Colonic mucosa (tissue), 4 donors: ENCODE measurements around the gene MUSTN1. TPM values are rescaled to one million over a fixed set of nuclear protein-coding genes. Genes with fewer than 3 reads are reported as not detected.
A peak's percentile ranks its signal among the peaks of the same experiment; 100 is the strongest.

Source experiments
- DNase-seq: peaks from one replicate; pipeline ENCODE4 v3.0.0-alpha.2; 2020
- H3K27ac ChIP-seq: fragments of 200-600 bp; one replicate; pipeline ENCODE4 v1.8.0; 2021
- H3K27me3 ChIP-seq: fragments of 200-600 bp; one replicate; pipeline ENCODE4 v1.8.0; 2021
- H3K36me3 ChIP-seq: fragments of 200-600 bp; one replicate; pipeline ENCODE4 v1.8.0; 2021
- H3K4me1 ChIP-seq: fragments of 200-600 bp; one replicate; pipeline ENCODE4 v1.8.0; 2021; ENCODE audit warnings: mild to moderate bottlenecking
- H3K4me3 ChIP-seq: fragments of 200-600 bp; one replicate; pipeline ENCODE4 v1.8.0; 2021
- H3K9ac ChIP-seq, 2 donors: one replicate each; pipeline ENCODE4 v1.7.0; 2013; ENCODE audit warnings: control low read depth in 2 of 2, low read depth in 2 of 2, low read length in 2 of 2
- H3K9me3 ChIP-seq: fragments of 200-600 bp; one replicate; pipeline ENCODE4 v1.8.0; 2021
- CTCF ChIP-seq: fragments of 200-600 bp; IDR thresholded peaks from one replicate; pipeline ENCODE4 v1.8.0; 2022; ENCODE audit warnings: antibody characterized with exemption, mild to moderate bottlenecking
- intact Hi-C: fragments of 100-400 bp; cut with DNase I; formaldehyde crosslinking; loops from one replicate; pipeline ENCODE4 v1.14.1; 2022
- total RNA-seq, 2 donors: library from RNA; stranded (reverse); fragmentation: NEBNext Ultra II Directional in 1 of 2; extraction: Animal tissue kit (Norgen Biotek cat#: 25700) in 1 of 2; gene quantifications; one replicate each; pipeline ENCODE4 v1.2.1, GENCODE V29; 2021
- donor health status: healthy.
- donor health status: DM: no; HTN: no; CAD: no.
- donor health status: DM: no; HTN: no; CAD: no.

The MUSTN1 gene
- total RNA-seq, 2 donors from 2014 or later, result 1.5 to 3.2 TPM

DNA sequence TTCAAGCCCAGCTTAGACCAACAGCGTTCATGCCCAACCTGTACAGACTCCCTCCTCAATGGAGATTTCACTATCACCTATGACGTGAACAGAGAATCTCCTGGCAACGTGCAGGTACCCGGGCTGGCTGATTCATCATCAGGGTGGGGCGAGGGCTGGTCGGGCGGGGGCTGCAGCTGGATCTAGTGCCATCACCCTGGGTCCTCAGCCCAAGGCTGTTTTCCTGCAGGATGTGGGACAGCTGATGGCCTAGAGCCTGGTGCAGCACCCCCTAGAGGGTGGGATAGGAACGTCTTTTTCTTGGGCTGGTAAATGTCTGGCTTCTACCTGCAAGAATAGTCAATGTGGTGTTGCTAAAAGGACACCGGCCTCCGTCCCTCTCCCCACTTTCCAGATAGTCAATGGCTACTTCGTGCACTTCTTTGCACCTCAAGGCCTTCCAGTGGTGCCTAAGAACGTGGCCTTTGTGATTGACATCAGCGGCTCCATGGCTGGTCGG lies 35.8 kb downstream of the MUSTN1 start:
- no peak overlapping the region for H3K9ac ChIP-seq
- no peak overlapping the region for H3K27ac ChIP-seq
- no peak overlapping the region for H3K4me3 ChIP-seq
- H3K36me3 ChIP-seq, result no peaks in the 10 kb centered on the region
- H3K9me3 ChIP-seq, result no peaks in the 10 kb centered on the region
- intact Hi-C loops, result no loop called here
- peak; percentile 27 for DNase-seq
- H3K27me3 ChIP-seq, result no peaks in the 10 kb centered on the region
- TF ChIP-seq CTCF, result peak; percentile 35
- H3K4me1 ChIP-seq, result no peaks in the 10 kb centered on the region

DNA sequence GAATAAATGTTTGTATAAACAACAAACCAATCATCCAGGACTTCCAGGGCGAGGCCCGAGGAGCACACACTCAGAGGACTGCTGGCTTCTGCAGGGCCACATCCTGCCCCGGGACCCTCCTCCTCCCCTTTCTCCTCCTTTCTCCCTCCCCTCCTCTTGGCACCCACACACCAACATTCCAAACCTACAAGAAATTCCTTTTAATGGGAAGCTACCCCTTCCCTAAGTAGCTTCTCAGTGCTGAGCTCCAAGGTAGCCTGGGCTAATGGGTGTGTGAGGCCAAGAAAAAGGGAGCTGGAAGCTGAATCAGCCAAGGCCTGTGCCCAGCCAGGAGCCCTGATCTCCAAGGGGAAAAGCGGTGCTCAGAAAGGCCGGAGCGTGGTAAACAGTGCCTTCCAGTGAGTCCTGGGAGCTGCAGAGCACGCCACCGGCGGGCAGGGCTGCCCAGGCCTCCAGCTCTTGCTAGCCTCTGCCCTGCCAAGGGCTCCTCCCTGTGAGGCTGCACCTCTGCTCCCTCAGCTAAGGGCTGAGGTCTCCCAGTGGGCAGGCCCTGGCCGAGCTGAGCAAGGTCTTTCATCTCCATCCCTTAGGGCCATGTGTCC lies 36.3 kb downstream of the MUSTN1 start:
- no peaks in the 10 kb centered on the region for H3K4me1 ChIP-seq
- DNase-seq, result no peak
- no peak overlapping the region for H3K4me3 ChIP-seq
- H3K9ac ChIP-seq, result no peak overlapping the region
- no peak overlapping the region for H3K27ac ChIP-seq
- no peaks in the 10 kb centered on the region for H3K9me3 ChIP-seq
- no peak for TF ChIP-seq CTCF
- H3K27me3 ChIP-seq, result no peaks in the 10 kb centered on the region
- intact Hi-C loops, result no loop called here
- no peaks in the 10 kb centered on the region for H3K36me3 ChIP-seq

DNA sequence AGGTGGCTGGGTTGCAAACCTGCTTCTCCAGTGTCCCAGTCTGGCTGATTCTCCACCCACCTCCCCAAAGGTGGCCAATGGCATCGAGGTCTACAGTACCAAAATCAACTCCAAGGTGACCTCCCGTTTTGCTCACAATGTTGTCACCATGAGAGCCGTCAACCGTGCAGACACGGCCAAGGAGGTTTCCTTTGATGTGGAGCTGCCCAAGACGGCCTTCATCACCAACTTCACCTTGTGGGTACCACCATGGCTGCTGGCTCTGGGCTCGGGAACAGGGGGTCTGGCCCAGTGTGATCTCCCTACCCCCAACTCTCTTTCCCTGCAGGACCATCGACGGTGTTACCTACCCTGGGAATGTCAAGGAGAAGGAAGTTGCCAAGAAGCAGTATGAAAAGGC lies 38.4 kb downstream of the MUSTN1 start:
- H3K9ac ChIP-seq, result no peak overlapping the region
- no peaks in the 10 kb centered on the region for H3K27me3 ChIP-seq
- no peak overlapping the region for H3K27ac ChIP-seq
- no peaks in the 10 kb centered on the region for H3K4me1 ChIP-seq
- intact Hi-C loops, result no loop called here
- no peaks in the 10 kb centered on the region for H3K36me3 ChIP-seq
- no peaks in the 10 kb centered on the region for H3K9me3 ChIP-seq
- TF ChIP-seq CTCF, result no peak
- no peak overlapping the region for H3K4me3 ChIP-seq
- DNase-seq, result no peak

DNA sequence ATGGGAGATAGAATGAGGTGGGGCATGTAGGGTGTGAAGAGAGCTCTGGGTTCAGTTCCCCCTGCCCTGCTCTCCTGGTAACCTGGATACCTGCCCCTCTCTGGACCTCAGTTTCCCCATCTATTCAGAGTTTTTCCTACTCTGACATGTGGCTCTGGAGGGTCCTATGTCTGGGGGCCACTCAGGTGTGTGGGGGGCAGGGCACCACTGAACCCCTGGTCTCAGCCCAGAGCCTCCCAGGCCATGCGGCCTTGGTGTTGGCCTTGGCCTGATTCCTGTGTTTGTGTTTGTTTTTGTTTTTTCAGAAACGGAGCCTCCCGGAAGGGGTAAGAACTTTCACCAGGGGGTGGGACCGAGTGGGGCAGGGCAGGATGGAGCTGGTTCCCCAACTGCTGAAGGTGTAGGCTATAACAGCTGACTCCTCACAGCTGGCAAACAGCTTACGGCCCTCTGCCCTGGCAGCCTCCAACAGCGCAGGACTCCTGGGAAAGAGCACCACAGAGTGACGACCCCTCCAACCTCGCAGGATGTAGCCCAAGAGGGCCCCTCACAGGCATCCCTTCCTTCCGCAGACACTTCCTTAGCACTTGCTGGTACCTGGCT lies 39.4 kb downstream of the MUSTN1 start:
- H3K27me3 ChIP-seq, result no peaks in the 10 kb centered on the region
- no peak for TF ChIP-seq CTCF
- no peak overlapping the region for H3K27ac ChIP-seq
- H3K9ac ChIP-seq, result no peak overlapping the region
- intact Hi-C loops, result no loop called here
- no peaks in the 10 kb centered on the region for H3K9me3 ChIP-seq
- no peak overlapping the region for H3K4me3 ChIP-seq
- no peaks in the 10 kb centered on the region for H3K36me3 ChIP-seq
- H3K4me1 ChIP-seq, result no peaks in the 10 kb centered on the region
- DNase-seq, result no peak

DNA sequence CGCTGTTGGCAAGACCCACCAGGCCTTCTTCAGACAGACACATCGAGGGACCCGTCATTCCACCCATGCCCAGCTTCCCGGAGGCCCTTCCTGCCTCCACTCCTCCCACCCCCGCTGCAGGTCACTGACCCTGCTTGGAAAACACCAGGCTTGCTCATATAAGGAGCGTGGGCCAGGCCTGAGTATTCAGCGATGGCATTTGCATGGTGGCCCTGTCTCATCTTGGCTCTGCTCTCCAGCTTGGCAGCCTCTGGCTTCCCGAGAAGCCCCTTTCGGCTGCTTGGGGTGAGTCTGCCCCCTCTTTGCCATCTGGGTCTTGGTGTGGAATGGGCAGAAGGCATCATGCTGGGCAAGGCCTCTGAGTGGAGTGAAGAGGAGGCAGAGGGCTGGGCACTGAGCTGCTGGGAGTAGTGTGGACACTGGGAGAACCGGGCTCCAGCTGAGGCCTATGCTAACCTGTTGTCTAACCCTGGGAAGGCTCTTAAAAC lies 40.2 kb downstream of the MUSTN1 start, which contains the start of gene ITIH3:
Gene ITIH3, plus strand, starts transcription at position 185 of the 488 bp plus-strand sequence. Its CDS starts 8 bp downstream, at position 193.
- Histone ChIP-seq H3K27me3 (no peaks in the 10 kb centered on the region), H3K27ac (no peak within 1 kb of the TSS), H3K9ac (no peak within 1 kb of the TSS), H3K36me3 (no peaks in the 10 kb centered on the region), H3K4me3 (no peak within 1 kb of the TSS), H3K4me1 (no peaks in the 10 kb centered on the region), H3K9me3 (no peaks in the 10 kb centered on the region)
- intact Hi-C loops, result no loop called here
- DNase-seq, result no peak
- no peak for TF ChIP-seq CTCF
